ENCODE results near the gene NR6A1. TPM values are rescaled to one million over a fixed set of nuclear protein-coding genes. Genes with fewer than 3 reads are reported as not detected.

The NR6A1 gene
- total RNA-seq = 1 to 10 TPM; 2.1 to 3.1 TPM

DNA sequence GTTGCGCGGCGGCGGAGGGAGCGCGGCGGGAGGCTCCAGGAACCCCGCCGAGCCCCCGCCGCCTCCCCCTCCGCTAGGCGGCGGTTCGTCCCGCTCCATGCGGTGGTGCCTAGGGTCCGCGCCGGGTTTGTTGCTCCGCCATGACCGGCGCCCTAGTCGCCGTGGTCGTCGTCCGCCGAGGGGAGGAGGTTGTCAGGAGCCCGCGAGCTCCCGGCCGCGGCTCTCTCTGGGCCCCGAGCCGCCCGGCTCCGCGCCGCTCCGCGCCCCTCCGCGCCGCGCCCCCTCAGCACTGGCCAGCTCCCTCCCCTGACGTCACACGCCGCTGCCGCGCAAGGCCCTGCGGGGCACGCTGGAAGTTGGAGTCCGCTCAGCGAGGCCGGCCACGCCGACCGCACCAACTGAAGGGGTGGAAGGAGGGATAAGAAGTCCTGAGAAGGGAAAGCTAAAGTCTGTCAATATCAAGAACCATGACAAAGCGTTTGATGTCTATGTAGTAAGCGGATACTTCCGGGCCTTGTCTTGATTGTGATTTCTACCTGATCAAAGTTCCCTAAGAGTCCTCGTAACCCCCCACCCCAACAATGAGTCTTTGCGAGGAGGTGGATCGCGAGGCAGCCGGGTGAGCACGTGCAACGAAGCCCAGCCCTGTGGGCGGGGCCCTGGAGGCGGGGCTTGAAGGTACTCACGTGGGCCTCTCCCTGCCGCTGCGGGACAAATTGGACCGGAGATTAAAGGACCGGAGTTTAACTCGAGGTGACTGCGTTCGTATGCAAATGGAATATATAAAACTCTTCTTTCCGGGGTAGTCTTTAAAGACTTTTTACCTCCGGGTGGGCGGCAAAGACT is at the start of gene NR6A1:
Gene NR6A1 (minus strand): TSS at position 291 of the 846 bp plus-strand sequence.
- ChIA-PET CTCF (interaction anchor here (0.6 to 12.0 kb wide), 9 partner anchors 8 to 255 kb away, joined by 3 to 346 read pairs (median 5); partner anchors contain the start of genes ARPC5L, RPL35 and WDR38), POLR2A (interaction anchor here (0.6 to 1.7 kb wide), 3 partner anchors 10 to 99 kb away, joined by 3 to 10 read pairs (median 7); partner anchors contain the start of genes ARPC5L and RPL35)

DNA sequence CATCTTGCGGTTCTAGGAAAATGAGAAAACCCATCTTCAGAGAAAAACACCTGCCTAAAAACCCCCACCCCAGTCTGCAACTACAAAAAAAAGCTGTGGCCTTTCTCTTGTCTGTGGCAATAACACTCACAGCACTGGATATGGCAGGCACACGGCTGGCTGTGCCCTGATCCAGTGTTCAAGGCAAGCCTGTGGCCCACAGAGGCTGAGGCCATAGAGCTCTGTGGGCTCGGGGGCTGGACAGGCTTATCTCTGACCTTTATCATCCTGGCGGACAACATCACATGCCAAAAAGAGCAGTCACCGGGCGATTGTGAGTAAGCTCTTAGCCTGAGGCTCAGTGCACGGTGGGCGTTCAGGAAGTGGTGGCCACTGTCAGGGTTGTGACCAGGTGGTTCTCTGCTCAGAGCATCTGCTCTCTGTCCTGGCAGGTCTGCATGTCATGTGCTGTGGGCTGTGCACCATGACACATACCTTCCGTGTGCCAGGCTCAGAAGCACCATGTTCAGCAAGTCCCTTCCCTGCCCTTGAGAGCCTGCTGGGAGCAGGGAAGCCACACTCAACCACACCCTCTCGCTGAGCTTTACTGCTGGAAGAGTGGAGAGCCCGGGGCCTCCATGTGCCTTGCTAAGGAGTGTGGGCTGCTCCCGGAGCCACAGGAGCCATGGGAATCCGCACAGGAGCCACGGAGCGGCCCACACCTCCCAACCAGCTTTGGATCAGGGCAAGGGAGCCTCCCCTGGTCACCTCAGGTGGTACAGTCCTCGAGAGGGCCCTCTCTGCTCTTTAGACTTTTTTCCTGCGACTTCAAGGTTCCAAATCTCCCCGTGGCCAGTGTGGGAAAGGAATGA is 47.5 kb upstream of the NR6A1 start:
- CTCF ChIA-PET = interaction anchor here (0.8 kb wide), 1 partner anchor 42 kb away, joined by 4 read pairs; no protein-coding TSS in a partner anchor
- POLR2A ChIA-PET = no interaction called here

- POLR2A ChIA-PET = no interaction called here
Observed at GRCh38 chr9:124815601-124816000, 44.5 kb upstream of the NR6A1 start.

DNA sequence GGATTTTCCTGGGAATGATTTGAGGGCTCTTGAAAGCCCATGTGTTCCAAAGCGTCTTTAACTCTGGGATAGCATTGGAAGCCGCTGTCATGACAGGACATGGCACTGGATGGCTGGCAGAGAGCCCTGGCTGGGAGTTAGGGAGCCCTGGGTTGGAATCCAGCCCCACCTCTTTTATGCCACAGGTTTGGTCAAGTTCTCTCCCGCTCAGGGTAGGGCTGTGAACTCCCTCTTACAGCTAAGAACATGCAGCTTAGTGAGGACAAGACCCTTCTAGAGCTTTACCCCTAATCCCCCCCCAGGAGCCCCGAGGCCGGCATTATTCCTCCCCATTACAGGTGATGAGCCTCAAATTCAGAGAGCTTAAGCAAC is 43.0 kb upstream of the NR6A1 start:
- CTCF ChIA-PET = no interaction called here
- POLR2A ChIA-PET = interaction anchor here (0.6 kb wide), 1 partner anchor 16 kb away, joined by 5 read pairs; no protein-coding TSS in a partner anchor

More at GRCh38 chr9:124815601-124816000, 44.5 kb upstream of the NR6A1 start:
- CTCF ChIA-PET = interaction anchor here (0.7 kb wide), 2 partner anchors 167 to 404 kb away, joined by 4 to 5 read pairs; no protein-coding TSS in a partner anchor

DNA sequence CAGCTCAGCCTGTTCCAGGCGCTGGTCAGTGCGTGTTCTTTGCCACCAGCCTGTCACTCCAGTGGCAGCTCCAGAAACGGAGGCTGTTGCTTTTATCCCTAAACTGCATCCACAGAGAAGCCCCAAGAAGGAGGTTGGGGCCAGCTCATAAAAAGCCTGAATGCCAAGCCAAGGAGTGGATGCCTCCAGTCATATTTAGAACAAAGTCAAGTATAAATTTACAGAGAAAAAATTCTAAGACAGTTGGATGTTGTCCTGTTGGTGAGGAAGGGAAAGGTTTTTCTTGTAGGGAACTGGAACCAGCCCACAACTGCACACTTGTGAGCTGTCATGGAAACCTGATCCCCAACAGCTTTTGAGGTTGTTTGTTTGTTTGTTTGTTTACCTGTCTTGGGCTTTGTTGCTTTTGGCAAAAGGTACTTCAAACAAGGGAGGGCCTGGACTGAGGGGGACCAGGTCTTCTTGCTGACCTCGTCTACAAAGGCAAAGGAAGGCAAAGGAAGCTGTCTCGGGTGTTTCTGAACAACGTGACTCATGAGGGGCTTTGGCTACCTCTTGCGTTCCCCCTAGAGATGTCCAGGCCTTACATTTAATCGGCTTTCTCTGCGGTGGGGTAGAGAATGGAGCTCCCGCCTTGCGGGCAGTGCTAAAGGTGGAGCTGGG is 42.5 kb upstream of the NR6A1 start:
- ChIA-PET POLR2A (interaction anchor here (0.6 kb wide), 1 partner anchor 16 kb away, joined by 5 read pairs; no protein-coding TSS in a partner anchor), CTCF (no interaction called here)

- ChIA-PET CTCF (no interaction called here), POLR2A (no interaction called here)
Observed at GRCh38 chr9:124813041-124813440, 41.9 kb upstream of the NR6A1 start.

GRCh38 chr9:124812441-124812876 is 41.3 kb upstream of the NR6A1 start:
- ChIA-PET CTCF (interaction anchor here (0.8 kb wide), 1 partner anchor 9 kb away, joined by 3 read pairs; no protein-coding TSS in a partner anchor), POLR2A (no interaction called here)

DNA sequence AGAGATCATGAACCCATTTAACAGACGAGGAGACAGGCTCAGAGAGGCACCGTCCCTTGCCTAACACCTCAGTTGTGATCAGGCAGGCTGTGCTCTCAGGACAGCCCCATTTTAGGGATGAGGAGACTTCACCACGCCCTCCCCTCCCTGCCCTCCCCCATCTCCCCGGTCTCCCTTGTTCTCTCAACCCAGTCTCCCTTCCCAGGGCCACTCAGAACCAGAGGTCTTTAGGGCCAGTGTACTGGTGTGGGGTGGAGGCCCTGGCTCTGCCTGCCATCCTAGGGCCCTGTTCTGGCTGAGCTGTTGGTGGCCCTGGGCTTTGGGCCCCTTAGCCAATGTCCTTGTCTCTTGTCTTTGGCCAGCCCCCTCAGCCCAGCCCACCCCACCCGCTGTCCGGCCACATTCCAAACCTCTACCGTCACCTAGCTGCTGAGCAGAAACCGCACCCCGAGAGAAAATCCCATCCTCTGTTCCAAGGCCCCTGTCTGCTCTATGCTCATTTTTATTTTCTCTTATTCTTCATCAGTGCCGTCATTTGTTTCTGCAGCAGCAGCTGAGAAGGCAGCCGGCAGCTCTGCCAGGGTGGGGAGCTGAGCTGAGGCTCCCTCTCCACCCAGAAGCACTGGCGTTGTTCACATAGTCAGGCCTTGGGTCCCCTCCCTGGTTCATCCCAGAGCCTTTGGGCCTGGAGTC is 39.7 kb upstream of the NR6A1 start:
- ChIA-PET POLR2A (no interaction called here), CTCF (no interaction called here)

DNA sequence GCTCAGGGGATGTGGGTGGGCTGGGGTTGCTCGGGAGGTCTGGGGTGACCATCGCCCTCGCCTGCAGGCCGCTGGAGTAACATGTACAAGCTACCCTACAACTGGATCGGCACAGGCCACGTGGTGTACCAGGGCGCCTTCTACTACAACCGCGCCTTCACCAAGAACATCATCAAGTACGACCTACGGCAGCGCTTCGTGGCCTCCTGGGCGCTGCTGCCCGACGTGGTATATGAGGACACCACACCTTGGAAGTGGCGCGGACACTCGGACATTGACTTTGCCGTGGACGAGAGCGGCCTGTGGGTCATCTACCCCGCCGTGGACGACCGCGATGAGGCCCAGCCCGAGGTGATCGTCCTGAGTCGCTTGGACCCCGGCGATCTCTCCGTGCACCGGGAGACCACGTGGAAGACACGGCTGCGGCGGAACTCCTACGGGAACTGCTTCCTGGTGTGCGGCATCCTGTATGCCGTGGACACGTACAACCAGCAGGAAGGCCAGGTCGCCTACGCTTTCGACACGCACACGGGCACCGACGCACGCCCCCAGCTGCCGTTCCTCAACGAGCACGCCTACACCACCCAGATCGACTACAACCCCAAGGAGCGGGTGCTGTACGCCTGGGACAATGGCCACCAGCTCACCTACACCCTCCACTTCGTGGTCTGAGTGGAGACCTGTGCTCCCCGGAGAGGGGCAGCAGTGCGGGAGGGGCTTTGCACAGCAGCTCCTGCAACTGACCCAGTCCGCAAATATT is 38.8 kb upstream of the NR6A1 start:
- CTCF ChIA-PET = no interaction called here
- POLR2A ChIA-PET = no interaction called here

DNA sequence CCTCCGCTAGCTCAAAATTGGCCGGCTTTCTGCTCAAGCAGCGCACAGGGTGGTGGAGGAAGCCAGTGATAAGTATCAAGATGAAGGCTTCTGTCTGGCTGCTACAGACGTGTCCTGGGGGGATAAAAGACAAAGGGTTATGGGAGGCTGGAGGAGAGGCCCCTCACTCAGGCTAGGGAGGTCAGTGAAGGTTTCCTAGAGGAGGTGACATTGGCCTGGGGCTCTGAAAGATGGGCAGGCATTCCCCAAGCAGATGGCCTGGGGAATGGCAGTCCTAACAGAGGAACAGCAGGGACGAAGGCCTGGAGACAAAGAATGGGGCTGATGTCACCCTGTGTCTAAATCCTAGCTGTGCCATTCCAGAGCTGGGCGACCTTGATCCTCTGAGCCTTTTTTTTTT is 38.1 kb upstream of the NR6A1 start:
- POLR2A ChIA-PET = no interaction called here
- CTCF ChIA-PET = interaction anchor here (1.5 kb wide), 1 partner anchor 44 kb away, joined by 3 read pairs; the partner anchor contains the start of gene WDR38

GRCh38 chr9:124808246-124808956 is 37.3 kb upstream of the NR6A1 start:
- POLR2A ChIA-PET = no interaction called here
- CTCF ChIA-PET = interaction anchor here (1.5 kb wide), 1 partner anchor 45 kb away, joined by 3 read pairs; the partner anchor contains the start of gene WDR38

DNA sequence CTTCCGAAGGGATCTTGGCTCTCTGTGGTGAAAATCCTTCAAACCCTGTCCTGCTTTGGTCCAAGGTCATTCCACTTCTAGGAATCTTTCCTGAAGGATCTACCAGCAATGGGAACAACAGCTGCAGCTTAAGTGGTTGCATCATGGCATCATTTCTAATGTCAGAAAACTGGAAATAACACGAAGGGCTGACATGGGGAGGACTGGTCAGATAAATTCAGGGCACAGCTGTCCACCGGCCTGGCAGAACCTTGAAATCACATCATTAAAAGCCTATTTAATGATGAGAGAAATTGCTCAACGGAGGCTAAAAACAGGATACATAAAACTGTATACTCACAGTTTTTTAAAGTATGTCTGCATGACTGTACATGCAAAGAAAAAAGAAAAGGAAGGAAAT is 34.1 kb upstream of the NR6A1 start:
- POLR2A ChIA-PET = no interaction called here
- CTCF ChIA-PET = no interaction called here

DNA sequence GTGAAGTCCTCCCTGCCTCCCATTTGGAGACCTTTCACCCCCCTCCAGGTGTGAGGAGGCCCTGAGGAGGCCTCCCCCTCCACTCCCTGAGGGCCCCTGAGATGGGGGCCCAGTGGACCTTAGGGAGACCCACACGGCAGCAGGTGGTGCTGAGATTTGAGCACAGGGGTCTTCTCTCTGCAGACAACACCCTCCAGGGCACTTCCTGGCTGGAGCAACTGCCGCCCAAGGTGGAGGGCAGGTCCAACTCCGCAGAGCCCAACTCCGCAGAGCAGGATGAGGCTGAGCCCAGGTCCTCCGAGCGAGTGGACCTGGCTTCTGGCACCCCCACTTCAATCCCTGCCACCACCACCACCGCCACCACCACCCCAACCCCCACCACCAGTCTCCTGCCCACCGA is 32.8 kb upstream of the NR6A1 start:
- ChIA-PET CTCF (interaction anchor here (0.7 to 0.9 kb wide), 2 partner anchors 8 to 25 kb away, joined by 3 read pairs; no protein-coding TSS in a partner anchor), POLR2A (no interaction called here)

DNA sequence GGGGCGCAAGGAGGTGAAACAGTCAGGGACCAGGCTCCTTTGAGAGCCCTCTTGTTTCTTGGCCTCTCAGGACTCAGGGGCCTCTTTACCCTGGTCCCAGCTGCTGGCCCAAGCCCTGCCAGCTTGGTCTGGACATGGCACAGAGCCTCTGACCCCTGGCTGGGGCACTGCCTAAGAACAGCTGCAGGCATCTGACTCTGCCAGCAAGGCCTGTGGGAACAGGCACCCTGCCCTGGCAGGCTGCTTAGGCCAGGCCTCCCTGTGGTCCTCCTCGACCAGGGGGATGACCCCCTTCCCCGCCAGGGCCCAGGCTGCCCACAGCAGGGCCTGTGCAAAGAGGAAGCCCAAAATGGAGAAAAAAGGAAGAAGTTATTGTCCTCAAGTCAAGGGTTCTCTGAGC is 31.3 kb upstream of the NR6A1 start:
- ChIA-PET CTCF (no interaction called here), POLR2A (no interaction called here)

DNA sequence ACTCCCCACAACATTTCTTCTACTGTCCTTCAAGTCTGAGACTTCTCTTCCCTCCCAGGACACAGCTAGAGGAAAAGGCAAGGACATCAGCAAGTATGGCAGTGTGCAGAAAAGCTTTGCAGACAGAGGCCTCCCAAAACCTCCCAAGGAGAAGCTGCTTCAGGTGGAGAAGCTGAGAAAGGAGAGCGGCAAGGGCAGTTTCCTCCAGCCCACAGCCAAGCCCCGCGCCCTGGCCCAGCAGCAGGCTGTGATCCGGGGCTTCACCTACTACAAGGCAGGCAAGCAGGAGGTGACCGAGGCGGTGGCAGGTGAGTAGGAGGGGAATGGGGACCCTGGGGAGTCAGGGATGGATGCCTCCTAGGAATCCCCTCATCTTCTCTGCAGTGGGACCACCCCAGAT is 30.2 kb upstream of the NR6A1 start:
- POLR2A ChIA-PET = no interaction called here
- CTCF ChIA-PET = no interaction called here

- CTCF ChIA-PET = interaction anchor here (1.2 kb wide), 1 partner anchor 26 kb away, joined by 3 read pairs; no protein-coding TSS in a partner anchor
Observed at GRCh38 chr9:124800306-124801259, 29.5 kb upstream of the NR6A1 start.

More at GRCh38 chr9:124800306-124801259, 29.5 kb upstream of the NR6A1 start:
- POLR2A ChIA-PET = no interaction called here
